Measurements from ENCODE around the gene SF3B3.

The SF3B3 gene

GRCh38 chr16:70552675-70553074 is 29.1 kb downstream of the SF3B3 start:
- no peak for DNase-seq (ENCODE audit: extremely low spot score)
- ChIA-PET POLR2A (no interaction called here), CTCF (no interaction called here)
- TF ChIP-seq FOXK2 (IDR thresholded peaks at IDR 0.05) (no peak), FOXA1 (IDR thresholded peaks at IDR 0.05) (no peak), LEF1 (IDR thresholded peaks at IDR 0.05; ENCODE audit: borderline replicate concordance) (no peak), L3MBTL2 (conservative IDR thresholded peaks at IDR 0.05) (no peak), PKNOX1 (IDR thresholded peaks at IDR 0.05) (no peak), SUZ12 (IDR thresholded peaks at IDR 0.05) (no peak)

GRCh38 chr16:70553645-70554044 is 30.0 kb downstream of the SF3B3 start:
- CTCF ChIA-PET: no interaction called here
- DNase-seq (ENCODE audit: extremely low spot score): no peak
- TF ChIP-seq HDGF (IDR thresholded peaks at IDR 0.05; ENCODE audit: borderline replicate concordance) (no peak), LEF1 (IDR thresholded peaks at IDR 0.05; ENCODE audit: borderline replicate concordance) (no peak), PKNOX1 (IDR thresholded peaks at IDR 0.05) (no peak), ZNF384 (IDR thresholded peaks at IDR 0.05) (no peak), ELF4 (IDR thresholded peaks at IDR 0.05) (no peak), FOXK2 (IDR thresholded peaks at IDR 0.05) (no peak), FOXA1 (IDR thresholded peaks at IDR 0.05) (no peak), ARNT (IDR thresholded peaks at IDR 0.05) (no peak), BHLHE40 (IDR thresholded peaks at IDR 0.05; ENCODE audit: borderline replicate concordance) (no peak), TARDBP (IDR thresholded peaks at IDR 0.05) (no peak), SUZ12 (IDR thresholded peaks at IDR 0.05) (no peak), FOXM1 (IDR thresholded peaks at IDR 0.05; ENCODE audit: borderline replicate concordance) (no peak), CTBP1 (IDR thresholded peaks at IDR 0.05; ENCODE audit: borderline replicate concordance) (no peak), NFRKB (IDR thresholded peaks at IDR 0.05) (no peak), L3MBTL2 (conservative IDR thresholded peaks at IDR 0.05) (no peak), SP1 (IDR thresholded peaks at IDR 0.05) (no peak)
- POLR2A ChIA-PET: interaction anchor here (1.1 kb wide), 1 partner anchor 20 kb away, joined by 3 read pairs; no protein-coding TSS in a partner anchor

- no peak for DNase-seq (ENCODE audit: extremely low spot score)
- no peak for TF ChIP-seq FOXK2 (IDR thresholded peaks at IDR 0.05)
- TF ChIP-seq ZNF384 (IDR thresholded peaks at IDR 0.05): no peak
- TF ChIP-seq LEF1 (IDR thresholded peaks at IDR 0.05; ENCODE audit: borderline replicate concordance): no peak
- TF ChIP-seq FOXM1 (IDR thresholded peaks at IDR 0.05; ENCODE audit: borderline replicate concordance): no peak
- TF ChIP-seq BHLHE40 (IDR thresholded peaks at IDR 0.05; ENCODE audit: borderline replicate concordance): no peak
- no peak for TF ChIP-seq ELF4 (IDR thresholded peaks at IDR 0.05)
- TF ChIP-seq NFRKB (IDR thresholded peaks at IDR 0.05): no peak
- no peak for TF ChIP-seq PKNOX1 (IDR thresholded peaks at IDR 0.05)
- no peak for TF ChIP-seq SP1 (IDR thresholded peaks at IDR 0.05)
- no peak for TF ChIP-seq SUZ12 (IDR thresholded peaks at IDR 0.05)
- no peak for TF ChIP-seq ARNT (IDR thresholded peaks at IDR 0.05)
- TF ChIP-seq HDGF (IDR thresholded peaks at IDR 0.05; ENCODE audit: borderline replicate concordance): no peak
- no peak for TF ChIP-seq CTBP1 (IDR thresholded peaks at IDR 0.05; ENCODE audit: borderline replicate concordance)
- TF ChIP-seq L3MBTL2 (conservative IDR thresholded peaks at IDR 0.05): no peak
- POLR2A ChIA-PET: no interaction called here
- CTCF ChIA-PET: no interaction called here
Observed at GRCh38 chr16:70556063-70556462, 32.4 kb downstream of the SF3B3 start.

GRCh38 chr16:70561623-70562022 is 38.0 kb downstream of the SF3B3 start:
- CTCF ChIA-PET: no interaction called here
- POLR2A ChIA-PET: no interaction called here
- TF ChIP-seq FOXK2 (IDR thresholded peaks at IDR 0.05) (no peak), L3MBTL2 (conservative IDR thresholded peaks at IDR 0.05) (no peak), ZNF384 (IDR thresholded peaks at IDR 0.05) (no peak), BHLHE40 (IDR thresholded peaks at IDR 0.05; ENCODE audit: borderline replicate concordance) (no peak), TARDBP (IDR thresholded peaks at IDR 0.05) (no peak), SP1 (IDR thresholded peaks at IDR 0.05) (no peak), SUZ12 (IDR thresholded peaks at IDR 0.05) (no peak), LEF1 (IDR thresholded peaks at IDR 0.05; ENCODE audit: borderline replicate concordance) (no peak), ELF4 (IDR thresholded peaks at IDR 0.05) (no peak), FOXM1 (IDR thresholded peaks at IDR 0.05; ENCODE audit: borderline replicate concordance) (no peak), ARNT (IDR thresholded peaks at IDR 0.05) (no peak), HDGF (IDR thresholded peaks at IDR 0.05; ENCODE audit: borderline replicate concordance) (no peak), FOXA1 (IDR thresholded peaks at IDR 0.05) (no peak), NFRKB (IDR thresholded peaks at IDR 0.05) (no peak), PKNOX1 (IDR thresholded peaks at IDR 0.05) (no peak), CTBP1 (IDR thresholded peaks at IDR 0.05; ENCODE audit: borderline replicate concordance) (no peak)
- DNase-seq (ENCODE audit: extremely low spot score): no peak

GRCh38 chr16:70563636-70564035 is 40.0 kb downstream of the SF3B3 start:
- POLR2A ChIA-PET: no interaction called here
- no peak for DNase-seq (ENCODE audit: extremely low spot score)
- CTCF ChIA-PET: no interaction called here
- TF ChIP-seq FOXM1 (IDR thresholded peaks at IDR 0.05; ENCODE audit: borderline replicate concordance) (no peak), PKNOX1 (IDR thresholded peaks at IDR 0.05) (no peak), NFRKB (IDR thresholded peaks at IDR 0.05) (no peak)
